ENCODE results near the gene HEATR1.

The HEATR1 gene

GRCh38 chr1:236535662-236536161, 68.6 kb downstream of the HEATR1 start:
- Mint-ChIP-seq H3K4me3 (no peak overlapping the region), H3K36me3 (peaks cover 8% of the 10 kb centered on the region), H3K27ac (peak overlapping the region; percentile 78)

GRCh38 chr1:236535190-236535589, 69.1 kb downstream of the HEATR1 start:
- Mint-ChIP-seq H3K36me3 (peaks cover 6% of the 10 kb centered on the region), H3K4me1 (ENCODE audit: low read depth) (peaks cover 43% of the 10 kb centered on the region), H3K27me3 (no peaks in the 10 kb centered on the region), H3K27ac (peak overlapping the region; percentile 78), H3K4me3 (no peak overlapping the region), H3K9me3 (ENCODE audit: low read depth) (no peaks in the 10 kb centered on the region)

More at GRCh38 chr1:236535662-236536161, 68.6 kb downstream of the HEATR1 start:
- H3K4me1 Mint-ChIP-seq (ENCODE audit: low read depth) = peaks cover 38% of the 10 kb centered on the region
- no peaks in the 10 kb centered on the region for H3K27me3 Mint-ChIP-seq
- H3K9me3 Mint-ChIP-seq (ENCODE audit: low read depth) = no peaks in the 10 kb centered on the region

- peak overlapping the region; percentile 90 for H3K27ac Mint-ChIP-seq
- peak overlapping the region; percentile 52 for H3K4me3 Mint-ChIP-seq
- H3K9me3 Mint-ChIP-seq (ENCODE audit: low read depth) = no peaks in the 10 kb centered on the region
- H3K27me3 Mint-ChIP-seq = no peaks in the 10 kb centered on the region
- H3K4me1 Mint-ChIP-seq (ENCODE audit: low read depth) = peaks cover 44% of the 10 kb centered on the region
- peaks cover 6% of the 10 kb centered on the region for H3K36me3 Mint-ChIP-seq
These were observed 70.1 kb downstream of the HEATR1 start for GRCh38 chr1:236534151-236534651.

- H3K36me3 Mint-ChIP-seq = peaks cover 6% of the 10 kb centered on the region
- H3K4me1 Mint-ChIP-seq (ENCODE audit: low read depth) = peaks cover 48% of the 10 kb centered on the region
- no peaks in the 10 kb centered on the region for H3K27me3 Mint-ChIP-seq
- peak overlapping the region; percentile 23 for H3K27ac Mint-ChIP-seq
- no peak overlapping the region for H3K4me3 Mint-ChIP-seq
- H3K9me3 Mint-ChIP-seq (ENCODE audit: low read depth) = no peaks in the 10 kb centered on the region
These were observed 71.5 kb downstream of the HEATR1 start for GRCh38 chr1:236532850-236533249.

- H3K27me3 Mint-ChIP-seq = no peaks in the 10 kb centered on the region
- no peak overlapping the region for H3K4me3 Mint-ChIP-seq
- no peak overlapping the region for H3K27ac Mint-ChIP-seq
- H3K4me1 Mint-ChIP-seq (ENCODE audit: low read depth) = peaks cover 54% of the 10 kb centered on the region
- no peaks in the 10 kb centered on the region for H3K9me3 Mint-ChIP-seq (ENCODE audit: low read depth)
- peaks cover 9% of the 10 kb centered on the region for H3K36me3 Mint-ChIP-seq
These were observed 73.4 kb downstream of the HEATR1 start for GRCh38 chr1:236530959-236531358.

- peaks cover 9% of the 10 kb centered on the region for H3K36me3 Mint-ChIP-seq
- H3K4me3 Mint-ChIP-seq = no peak overlapping the region
- H3K9me3 Mint-ChIP-seq (ENCODE audit: low read depth) = no peaks in the 10 kb centered on the region
- H3K4me1 Mint-ChIP-seq (ENCODE audit: low read depth) = peaks cover 52% of the 10 kb centered on the region
- no peaks in the 10 kb centered on the region for H3K27me3 Mint-ChIP-seq
- no peak overlapping the region for H3K27ac Mint-ChIP-seq
These were observed 74.0 kb downstream of the HEATR1 start for GRCh38 chr1:236530286-236530685.

GRCh38 chr1:236526079-236526478, 78.2 kb downstream of the HEATR1 start:
- H3K27ac Mint-ChIP-seq = peak overlapping the region; percentile 51
- no peak overlapping the region for H3K4me3 Mint-ChIP-seq
- peaks cover 39% of the 10 kb centered on the region for H3K4me1 Mint-ChIP-seq (ENCODE audit: low read depth)
- no peaks in the 10 kb centered on the region for H3K27me3 Mint-ChIP-seq
- H3K9me3 Mint-ChIP-seq (ENCODE audit: low read depth) = no peaks in the 10 kb centered on the region
- peaks cover 3% of the 10 kb centered on the region for H3K36me3 Mint-ChIP-seq

GRCh38 chr1:236524895-236525184, 79.5 kb downstream of the HEATR1 start:
- H3K4me3 Mint-ChIP-seq = peak overlapping the region; percentile 94
- H3K27me3 Mint-ChIP-seq = no peaks in the 10 kb centered on the region
- peaks cover 30% of the 10 kb centered on the region for H3K4me1 Mint-ChIP-seq (ENCODE audit: low read depth)
- no peaks in the 10 kb centered on the region for H3K9me3 Mint-ChIP-seq (ENCODE audit: low read depth)
- H3K36me3 Mint-ChIP-seq = peaks cover 3% of the 10 kb centered on the region
- H3K27ac Mint-ChIP-seq = peak overlapping the region; percentile 98

- peaks cover 3% of the 10 kb centered on the region for H3K36me3 Mint-ChIP-seq
- peak overlapping the region; percentile 98 for H3K27ac Mint-ChIP-seq
- H3K4me1 Mint-ChIP-seq (ENCODE audit: low read depth) = peaks cover 30% of the 10 kb centered on the region
- H3K9me3 Mint-ChIP-seq (ENCODE audit: low read depth) = no peaks in the 10 kb centered on the region
- H3K27me3 Mint-ChIP-seq = no peaks in the 10 kb centered on the region
- peak overlapping the region; percentile 94 for H3K4me3 Mint-ChIP-seq
These were observed 80.0 kb downstream of the HEATR1 start for GRCh38 chr1:236524142-236524894.

GRCh38 chr1:236523704-236524141, 80.6 kb downstream of the HEATR1 start, which contains the start of gene LGALS8:
Gene LGALS8, plus strand, starts transcription at chr1:236523982. Its CDS starts 2,089 bp downstream, at chr1:236526071.
- Mint-ChIP-seq H3K9me3 (ENCODE audit: low read depth) (no peaks in the 10 kb centered on the region), H3K36me3 (peaks cover 3% of the 10 kb centered on the region), H3K4me1 (ENCODE audit: low read depth) (peaks cover 26% of the 10 kb centered on the region), H3K27ac (peak within 1 kb of the TSS; percentile 98), H3K4me3 (peak within 1 kb of the TSS; percentile 94), H3K27me3 (no peaks in the 10 kb centered on the region)

GRCh38 chr1:236522937-236523703, 81.2 kb downstream of the HEATR1 start:
- peak overlapping the region; percentile 94 for H3K4me3 Mint-ChIP-seq
- peaks cover 3% of the 10 kb centered on the region for H3K36me3 Mint-ChIP-seq
- H3K27ac Mint-ChIP-seq = peak overlapping the region; percentile 98
- no peaks in the 10 kb centered on the region for H3K27me3 Mint-ChIP-seq
- peaks cover 26% of the 10 kb centered on the region for H3K4me1 Mint-ChIP-seq (ENCODE audit: low read depth)
- no peaks in the 10 kb centered on the region for H3K9me3 Mint-ChIP-seq (ENCODE audit: low read depth)

GRCh38 chr1:236520445-236521005, 83.8 kb downstream of the HEATR1 start:
- Mint-ChIP-seq H3K27ac (no peak overlapping the region), H3K4me1 (ENCODE audit: low read depth) (peaks cover 34% of the 10 kb centered on the region), H3K27me3 (no peaks in the 10 kb centered on the region), H3K4me3 (no peak overlapping the region), H3K36me3 (no peaks in the 10 kb centered on the region), H3K9me3 (ENCODE audit: low read depth) (no peaks in the 10 kb centered on the region)

- H3K36me3 Mint-ChIP-seq = no peaks in the 10 kb centered on the region
- H3K9me3 Mint-ChIP-seq (ENCODE audit: low read depth) = no peaks in the 10 kb centered on the region
- H3K27ac Mint-ChIP-seq = no peak overlapping the region
- no peaks in the 10 kb centered on the region for H3K27me3 Mint-ChIP-seq
- peaks cover 25% of the 10 kb centered on the region for H3K4me1 Mint-ChIP-seq (ENCODE audit: low read depth)
- H3K4me3 Mint-ChIP-seq = no peak overlapping the region
These were observed 86.0 kb downstream of the HEATR1 start for GRCh38 chr1:236518322-236518721.

GRCh38 chr1:236516929-236517704, 87.2 kb downstream of the HEATR1 start:
- H3K4me3 Mint-ChIP-seq = peak overlapping the region; percentile 69
- no peaks in the 10 kb centered on the region for H3K9me3 Mint-ChIP-seq (ENCODE audit: low read depth)
- peak overlapping the region; percentile 79 for H3K27ac Mint-ChIP-seq

More at GRCh38 chr1:236516929-236517704, 87.2 kb downstream of the HEATR1 start:
- H3K27me3 Mint-ChIP-seq = no peaks in the 10 kb centered on the region
- peaks cover 22% of the 10 kb centered on the region for H3K4me1 Mint-ChIP-seq (ENCODE audit: low read depth)
- no peaks in the 10 kb centered on the region for H3K36me3 Mint-ChIP-seq

All from activated naive CD8-positive, alpha-beta T cell (primary cell).